ENCODE measurements around the gene TMEM94. TPM values are rescaled to one million over a fixed set of nuclear protein-coding genes. Genes with fewer than 3 reads are reported as not detected.

Gene TMEM94
- total and polyA plus RNA-seq, 8 donors = 29.9 to 64.9 (median 39.3) TPM

- H3K4me1 ChIP-seq = no peaks in the 10 kb centered on the region
- intact Hi-C loops (cut with DNase I) = no loop called here
- no peak overlapping the region for H3K27ac ChIP-seq
- H3K27me3 ChIP-seq = no peaks in the 10 kb centered on the region
- no peak for ATAC-seq
- no peaks in the 10 kb centered on the region for H3K9me3 ChIP-seq
- H3K36me3 ChIP-seq = peaks cover 0 to 10% (median 0%) of the 10 kb centered on the region in 3 donors
- no peak for TF ChIP-seq CTCF (IDR thresholded peaks at IDR 0.05)
- H3K4me3 ChIP-seq = no peak overlapping the region
- no peak for FAIRE-seq
- WGBS, 2 donors = 78% methylated on average over 4 of the region's 4 CpGs
- no peak for DNase-seq
Measured at GRCh38 chr17:75505152-75505409, 48.6 kb downstream of the TMEM94 start.

GRCh38 chr17:75505640-75506039 lies 49.2 kb downstream of the TMEM94 start:
- FAIRE-seq (no peak), DNase-seq (no peak), ATAC-seq (no peak)
- intact Hi-C loops (cut with DNase I) = no loop called here
- WGBS, 2 donors = 86 to 89% methylated on average over 15 of the region's 15 CpGs
- no peak overlapping the region for H3K27ac ChIP-seq
- no peak for TF ChIP-seq CTCF (IDR thresholded peaks at IDR 0.05)
- H3K9me3 ChIP-seq = no peaks in the 10 kb centered on the region
- no peaks in the 10 kb centered on the region for H3K4me1 ChIP-seq
- no peaks in the 10 kb centered on the region for H3K27me3 ChIP-seq
- H3K4me3 ChIP-seq = no peak overlapping the region
- H3K36me3 ChIP-seq = peaks cover 0 to 10% (median 0%) of the 10 kb centered on the region in 3 donors

- no peak for ATAC-seq
- H3K4me3 ChIP-seq = no peak overlapping the region
- peaks cover 0 to 1% (median 0%) of the 10 kb centered on the region in 3 donors for H3K4me1 ChIP-seq
- DNase-seq = no peak
- no peaks in the 10 kb centered on the region for H3K9me3 ChIP-seq
- 92 to 93% methylated on average over 21 of the region's 21 CpGs for WGBS, 2 donors
- H3K36me3 ChIP-seq = peaks cover 0 to 10% (median 0%) of the 10 kb centered on the region in 3 donors
- H3K27ac ChIP-seq = no peak overlapping the region
- H3K27me3 ChIP-seq = no peaks in the 10 kb centered on the region
- intact Hi-C loops (cut with DNase I) = no loop called here
- TF ChIP-seq CTCF (IDR thresholded peaks at IDR 0.05) = no peak
- FAIRE-seq = no peak
Measured at GRCh38 chr17:75506134-75506533, 49.7 kb downstream of the TMEM94 start.

GRCh38 chr17:75506888-75507287 lies 50.5 kb downstream of the TMEM94 start:
- FAIRE-seq = no peak
- Histone ChIP-seq H3K27me3 (no peaks in the 10 kb centered on the region), H3K4me1 (peaks cover 0 to 9% (median 3%) of the 10 kb centered on the region in 3 donors), H3K36me3 (peaks cover 0 to 6% (median 0%) of the 10 kb centered on the region in 3 donors), H3K9me3 (no peaks in the 10 kb centered on the region), H3K4me3 (no peak overlapping the region), H3K27ac (no peak overlapping the region)
- no peak for ATAC-seq
- DNase-seq = no peak
- intact Hi-C loops (cut with DNase I) = no loop called here
- TF ChIP-seq CTCF (IDR thresholded peaks at IDR 0.05) = no peak
- 94 to 95% methylated on average over 20 of the region's 20 CpGs for WGBS, 2 donors

- no peak overlapping the region for H3K4me3 ChIP-seq
- intact Hi-C loops (cut with DNase I) = no loop called here
- TF ChIP-seq CTCF (IDR thresholded peaks at IDR 0.05) = no peak
- FAIRE-seq (no peak), DNase-seq (no peak), ATAC-seq (no peak)
- no peak overlapping the region for H3K27ac ChIP-seq
- no peaks in the 10 kb centered on the region for H3K9me3 ChIP-seq
- H3K36me3 ChIP-seq = peaks cover 0 to 6% (median 0%) of the 10 kb centered on the region in 3 donors
- no peaks in the 10 kb centered on the region for H3K27me3 ChIP-seq
- H3K4me1 ChIP-seq = peaks cover 0 to 17% (median 8%) of the 10 kb centered on the region in 3 donors
- 83 to 88% methylated on average over 22 to 27 of the region's 27 CpGs for WGBS, 2 donors
Measured at GRCh38 chr17:75507733-75508719, 51.6 kb downstream of the TMEM94 start.
